Testis (tissue), 3 donors: ENCODE data around the gene PABPC1L. TPM values are rescaled to one million over a fixed set of nuclear protein-coding genes. Genes with fewer than 3 reads are reported as not detected.

Experiments
- DNase-seq: peaks from one replicate; pipeline ENCODE4 v3.0.0-alpha.2; 2019
- H3K27ac ChIP-seq, 2 donors: fragments of 200-600 bp; sonication (generic); one replicate each; pipeline ENCODE4 v1.5.1; 2019
- H3K27me3 ChIP-seq: fragments of 200-600 bp; sonication (generic); one replicate; pipeline ENCODE4 v1.5.1; 2019
- H3K36me3 ChIP-seq: fragments of 200-600 bp; sonication (generic); one replicate; pipeline ENCODE4 v1.5.1; 2017; ENCODE audit warnings: low read depth; ENCODE audit errors: missing control alignments
- H3K4me1 ChIP-seq: fragments of 200-600 bp; sonication (generic); one replicate; pipeline ENCODE4 v1.5.1; 2019
- H3K4me3 ChIP-seq, 2 donors: fragments of 200-600 bp; sonication (generic); one replicate each; pipeline ENCODE4 v1.5.1; 2017 to 2019
- H3K9me3 ChIP-seq: fragments of 200-600 bp; sonication (generic); one replicate; pipeline ENCODE4 v1.5.1; 2017
- POLR2A ChIP-seq: fragments of 450-650 bp; IDR thresholded peaks from one replicate; pipeline ENCODE4 v1.6.1; 2017; ENCODE audit warnings: antibody characterized with exemption, mild to moderate bottlenecking, moderate library complexity
- WGBS, 2 donors: methylation state at CpG; one replicate each; pipeline ENCODE4 v1.1.5; 2018; 5-methylcytosine and 5-hydroxymethylcytosine counted together
- intact Hi-C: fragments of 100-400 bp; cut with DNase I; formaldehyde crosslinking; loops from one replicate; pipeline ENCODE4 v1.15.1; 2023; ENCODE audit warnings: low total_unique reads
- polyA plus RNA-seq: library from polyadenylated mRNA; stranded (reverse); fragments of 350-450 nt; fragmentation: Illumina TruSeq; extraction: RNeasy Lipid Tissue Mini Kit (QIAGEN cat#74804); gene quantifications from one replicate; pipeline ENCODE4 v1.2.3, GENCODE V29; 2014; ENCODE audit warnings: low read depth, low replicate concordance; ENCODE audit not compliant: insufficient read depth
- total RNA-seq, 2 donors: library from RNA; depleted of rRNA; stranded (reverse); fragments of >200 nt; gene quantifications; one replicate each; pipeline ENCODE4 v1.2.3, GENCODE V29; 2016
- TF ChIP-seq, protein P1 (sequence below), 3 experiments: fragments of 450-650 bp in 2 of 3; fragments of 200-600 bp in 1 of 3; sonication (generic) in 1 of 3; IDR thresholded peaks; one replicate each; pipeline ENCODE4 v1.5.1; 2016 to 2019; ENCODE audit warnings: antibody characterized with exemption in 3 of 3, mild to moderate bottlenecking in 2 of 3, moderate library complexity in 1 of 3

The PABPC1L gene
- total and polyA plus RNA-seq, 3 donors from 2014 or later, result 27.9 to 71.7 (median 59.2) TPM

DNA sequence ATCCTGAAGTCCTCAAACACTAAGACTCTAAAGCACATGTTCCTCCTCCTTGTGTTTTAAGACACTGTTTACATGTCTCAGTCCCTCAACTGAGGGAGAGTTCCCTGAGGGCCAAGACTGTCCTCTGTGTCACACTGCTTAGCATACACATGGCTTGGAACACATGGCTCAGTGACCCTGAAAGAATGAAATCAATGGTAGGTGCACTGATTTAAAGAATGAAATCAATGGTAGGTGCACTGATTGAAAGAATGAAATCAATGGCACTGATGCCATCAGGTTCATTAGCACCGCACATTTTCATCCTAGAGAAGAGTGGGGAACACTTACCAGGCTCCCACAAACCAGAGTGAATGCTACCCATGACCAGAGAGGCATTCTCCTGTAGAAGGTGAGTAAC, 40.5 kb downstream of the PABPC1L start:
- no peaks in the 10 kb centered on the region for H3K9me3 ChIP-seq
- 91 to 100% methylated on average over 1 of the region's 1 CpG for WGBS, 2 donors
- intact Hi-C loops, result no loop called here
- H3K27ac ChIP-seq, result no peak overlapping the region
- H3K4me3 ChIP-seq, result no peak overlapping the region
- DNase-seq, result no peak
- no peaks in the 10 kb centered on the region for H3K36me3 ChIP-seq
- H3K27me3 ChIP-seq, result no peaks in the 10 kb centered on the region
- TF ChIP-seq, protein P1, sequence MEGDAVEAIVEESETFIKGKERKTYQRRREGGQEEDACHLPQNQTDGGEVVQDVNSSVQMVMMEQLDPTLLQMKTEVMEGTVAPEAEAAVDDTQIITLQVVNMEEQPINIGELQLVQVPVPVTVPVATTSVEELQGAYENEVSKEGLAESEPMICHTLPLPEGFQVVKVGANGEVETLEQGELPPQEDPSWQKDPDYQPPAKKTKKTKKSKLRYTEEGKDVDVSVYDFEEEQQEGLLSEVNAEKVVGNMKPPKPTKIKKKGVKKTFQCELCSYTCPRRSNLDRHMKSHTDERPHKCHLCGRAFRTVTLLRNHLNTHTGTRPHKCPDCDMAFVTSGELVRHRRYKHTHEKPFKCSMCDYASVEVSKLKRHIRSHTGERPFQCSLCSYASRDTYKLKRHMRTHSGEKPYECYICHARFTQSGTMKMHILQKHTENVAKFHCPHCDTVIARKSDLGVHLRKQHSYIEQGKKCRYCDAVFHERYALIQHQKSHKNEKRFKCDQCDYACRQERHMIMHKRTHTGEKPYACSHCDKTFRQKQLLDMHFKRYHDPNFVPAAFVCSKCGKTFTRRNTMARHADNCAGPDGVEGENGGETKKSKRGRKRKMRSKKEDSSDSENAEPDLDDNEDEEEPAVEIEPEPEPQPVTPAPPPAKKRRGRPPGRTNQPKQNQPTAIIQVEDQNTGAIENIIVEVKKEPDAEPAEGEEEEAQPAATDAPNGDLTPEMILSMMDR (IDR thresholded peaks at IDR 0.05), result no peak
- TF ChIP-seq POLR2A, result no peak
- H3K4me1 ChIP-seq, result peaks cover 18% of the 10 kb centered on the region

DNA sequence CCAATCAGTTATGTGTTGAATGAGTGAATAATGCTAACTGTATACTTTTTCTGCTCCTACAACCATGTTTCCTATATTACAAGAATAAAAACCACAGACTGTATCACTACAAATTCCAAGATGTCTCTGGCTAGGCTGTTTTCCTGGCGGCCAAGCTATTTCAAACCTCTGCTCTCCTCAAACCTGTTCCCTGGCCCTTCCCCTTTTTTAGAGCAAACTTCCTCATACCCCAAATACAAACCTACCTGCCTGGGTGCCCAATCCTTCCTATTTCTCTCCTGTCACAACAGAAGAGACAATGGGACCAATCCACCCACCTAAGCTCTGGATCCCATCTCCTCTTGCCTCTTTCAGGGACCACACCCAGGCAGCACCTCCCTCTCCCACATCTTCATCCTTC, 42.9 kb downstream of the PABPC1L start:
- no peaks in the 10 kb centered on the region for H3K4me1 ChIP-seq
- intact Hi-C loops, result no loop called here
- no peak overlapping the region for H3K4me3 ChIP-seq
- no peak for DNase-seq
- no peak for TF ChIP-seq POLR2A
- TF ChIP-seq, protein P1 (IDR thresholded peaks at IDR 0.05), result no peak
- H3K36me3 ChIP-seq, result no peaks in the 10 kb centered on the region
- WGBS, 2 donors, result 92 to 98% methylated on average over 1 of the region's 1 CpG
- H3K27me3 ChIP-seq, result no peaks in the 10 kb centered on the region
- no peaks in the 10 kb centered on the region for H3K9me3 ChIP-seq
- H3K27ac ChIP-seq, result no peak overlapping the region

DNA sequence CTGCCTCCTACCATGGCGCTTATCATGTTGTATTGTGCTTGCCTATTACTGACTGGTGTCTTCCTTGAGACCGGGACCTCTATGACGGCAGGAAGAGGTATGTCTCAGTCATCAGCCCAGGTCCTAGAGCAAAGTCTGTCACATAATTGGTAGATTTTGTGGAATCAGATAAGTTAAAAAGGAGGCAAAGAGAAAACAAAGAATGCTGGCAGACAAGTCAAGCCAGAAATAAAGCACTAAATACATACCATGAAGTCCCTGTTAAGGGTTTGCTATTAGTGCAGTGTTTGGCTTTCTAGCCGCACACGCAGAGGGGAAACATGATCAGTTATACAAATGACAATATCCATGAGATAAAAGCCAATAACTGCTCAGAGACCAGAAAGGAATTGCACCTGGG, 44.4 kb downstream of the PABPC1L start:
- no peaks in the 10 kb centered on the region for H3K36me3 ChIP-seq
- 94 to 99% methylated on average over 5 of the region's 5 CpGs for WGBS, 2 donors
- no peak overlapping the region for H3K27ac ChIP-seq
- H3K4me1 ChIP-seq, result peaks cover 12% of the 10 kb centered on the region
- TF ChIP-seq, protein P1 (IDR thresholded peaks at IDR 0.05), result no peak
- no peak for TF ChIP-seq POLR2A
- no peak for DNase-seq
- no peaks in the 10 kb centered on the region for H3K9me3 ChIP-seq
- intact Hi-C loops, result no loop called here
- H3K27me3 ChIP-seq, result no peaks in the 10 kb centered on the region
- H3K4me3 ChIP-seq, result no peak overlapping the region

DNA sequence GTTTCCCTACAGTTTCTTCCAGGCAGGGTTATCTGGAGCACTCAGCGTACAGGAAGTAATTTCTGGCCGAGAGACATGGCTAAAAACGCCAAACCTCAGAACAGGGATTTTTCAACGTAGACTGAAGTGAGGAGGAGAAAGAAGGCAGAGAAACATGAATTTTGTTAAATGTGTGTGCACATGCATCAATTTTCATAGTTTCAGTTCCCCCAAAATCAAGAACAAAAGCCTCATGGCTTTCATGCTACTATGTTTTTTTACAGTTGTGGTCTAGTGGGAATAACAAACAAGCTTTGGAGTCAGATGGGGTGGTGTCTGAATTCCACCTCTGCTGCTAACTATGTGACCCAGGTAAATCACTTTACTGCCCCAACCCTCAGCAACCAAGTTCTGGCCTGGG, 45.4 kb downstream of the PABPC1L start:
- intact Hi-C loops, result no loop called here
- WGBS, 2 donors, result 74 to 88% methylated on average over 4 of the region's 4 CpGs
- DNase-seq, result no peak
- TF ChIP-seq, protein P1 (IDR thresholded peaks at IDR 0.05), result no peak
- no peak for TF ChIP-seq POLR2A
- Histone ChIP-seq H3K9me3 (no peaks in the 10 kb centered on the region), H3K4me3 (no peak overlapping the region), H3K36me3 (no peaks in the 10 kb centered on the region), H3K27me3 (no peaks in the 10 kb centered on the region), H3K4me1 (peaks cover 13% of the 10 kb centered on the region), H3K27ac (no peak overlapping the region)

DNA sequence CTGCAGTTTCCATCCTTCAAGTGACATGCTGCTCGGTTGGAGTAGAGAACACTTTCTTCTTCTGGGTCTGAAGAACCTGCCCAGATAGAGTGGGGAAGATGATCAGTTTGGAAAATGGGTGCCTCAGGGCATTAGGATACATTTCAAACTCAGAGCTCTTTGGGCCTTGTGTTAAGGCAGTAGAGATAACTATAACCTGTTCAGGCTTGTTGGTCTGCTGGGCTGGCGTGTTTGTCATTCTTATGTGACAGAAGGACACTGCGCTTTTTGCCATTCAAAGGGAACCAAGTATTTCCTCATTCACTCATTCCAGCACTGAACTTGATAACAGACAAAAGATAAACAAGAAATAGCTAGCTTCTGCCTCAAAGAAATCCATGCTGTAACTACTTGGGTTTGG, 46.5 kb downstream of the PABPC1L start:
- intact Hi-C loops, result no loop called here
- H3K36me3 ChIP-seq, result no peaks in the 10 kb centered on the region
- no peak for TF ChIP-seq POLR2A
- TF ChIP-seq, protein P1 (IDR thresholded peaks at IDR 0.05), result no peak

More for the DNA sequence above, 46.5 kb downstream of the PABPC1L start:
- Histone ChIP-seq H3K4me3 (no peak overlapping the region), H3K27ac (no peak overlapping the region), H3K9me3 (no peaks in the 10 kb centered on the region), H3K4me1 (peaks cover 19% of the 10 kb centered on the region), H3K27me3 (no peaks in the 10 kb centered on the region)
- 86 to 97% methylated on average over 3 of the region's 3 CpGs for WGBS, 2 donors
- DNase-seq, result no peak
